Fibroblast of mammary gland (primary cell): Measurements from ENCODE around the gene GMDS.
"Not testable (repeated sequence)": the region's sequence is repeated elsewhere in the genome, so short reads cannot be mapped to it uniquely, and the experiment has no call there.

Source experiments
- DNase-seq: peaks from one replicate; pipeline ENCODE4 v3.0.0-alpha.2; 2010; ENCODE audit warnings: low read depth
- H3K4me3 ChIP-seq: 2 replicates; pipeline ENCODE4 v1.5.1; 2011; ENCODE audit warnings: low read depth, mild to moderate bottlenecking, low read length, moderate library complexity; ENCODE audit not compliant: control insufficient read depth
- TF ChIP-seq, protein P1 (sequence below): conservative IDR thresholded peaks from 2 replicates; pipeline ENCODE4 v1.5.1; 2011; ENCODE audit warnings: low read depth, low read length, inconsistent platforms; ENCODE audit not compliant: control insufficient read depth, insufficient read depth

The GMDS gene

DNA sequence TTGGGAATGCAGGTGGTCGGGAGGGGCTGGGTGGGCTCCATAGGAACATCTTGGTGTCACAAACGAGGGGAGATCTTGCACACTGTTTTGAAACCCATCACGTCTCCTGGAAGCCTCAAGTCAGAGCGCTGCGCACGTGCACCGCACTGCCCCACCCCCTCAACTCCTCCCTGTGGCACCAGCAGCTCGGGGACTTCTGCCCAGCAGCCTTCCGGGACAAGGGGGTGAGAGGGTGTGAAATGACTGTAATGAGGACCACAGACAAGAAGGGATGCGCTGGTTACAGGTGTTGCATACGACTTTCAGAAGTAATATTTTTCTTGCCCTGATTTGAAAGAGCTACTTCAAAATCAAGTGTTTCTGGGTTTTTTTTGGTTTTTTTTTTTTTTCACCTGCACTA is 575.4 kb downstream of the GMDS start:
- TF ChIP-seq, protein P1, sequence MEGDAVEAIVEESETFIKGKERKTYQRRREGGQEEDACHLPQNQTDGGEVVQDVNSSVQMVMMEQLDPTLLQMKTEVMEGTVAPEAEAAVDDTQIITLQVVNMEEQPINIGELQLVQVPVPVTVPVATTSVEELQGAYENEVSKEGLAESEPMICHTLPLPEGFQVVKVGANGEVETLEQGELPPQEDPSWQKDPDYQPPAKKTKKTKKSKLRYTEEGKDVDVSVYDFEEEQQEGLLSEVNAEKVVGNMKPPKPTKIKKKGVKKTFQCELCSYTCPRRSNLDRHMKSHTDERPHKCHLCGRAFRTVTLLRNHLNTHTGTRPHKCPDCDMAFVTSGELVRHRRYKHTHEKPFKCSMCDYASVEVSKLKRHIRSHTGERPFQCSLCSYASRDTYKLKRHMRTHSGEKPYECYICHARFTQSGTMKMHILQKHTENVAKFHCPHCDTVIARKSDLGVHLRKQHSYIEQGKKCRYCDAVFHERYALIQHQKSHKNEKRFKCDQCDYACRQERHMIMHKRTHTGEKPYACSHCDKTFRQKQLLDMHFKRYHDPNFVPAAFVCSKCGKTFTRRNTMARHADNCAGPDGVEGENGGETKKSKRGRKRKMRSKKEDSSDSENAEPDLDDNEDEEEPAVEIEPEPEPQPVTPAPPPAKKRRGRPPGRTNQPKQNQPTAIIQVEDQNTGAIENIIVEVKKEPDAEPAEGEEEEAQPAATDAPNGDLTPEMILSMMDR, result no peak
- DNase-seq, result no peak
- no peak overlapping the region for H3K4me3 ChIP-seq

DNA sequence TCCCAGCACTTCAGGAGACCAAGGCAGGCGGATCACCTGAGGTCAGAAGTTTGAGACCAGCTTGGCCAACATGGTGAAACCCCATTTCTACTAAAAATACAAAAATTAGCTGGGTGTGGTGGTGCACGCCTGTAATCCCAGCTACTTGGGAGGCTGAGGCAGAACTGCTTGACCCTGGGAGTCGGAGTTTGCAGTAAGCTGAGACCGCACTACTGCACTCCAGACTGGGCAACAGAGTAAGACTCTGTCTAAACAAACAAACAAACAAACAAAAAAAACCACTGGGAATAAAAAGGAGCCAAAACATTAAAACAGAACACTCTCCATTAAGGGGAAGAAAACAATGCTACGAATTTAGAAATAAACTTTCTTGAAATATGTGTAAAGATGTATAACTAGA is 576.9 kb downstream of the GMDS start:
- DNase-seq, H3K4me3 ChIP-seq: not testable (repeated sequence)

DNA sequence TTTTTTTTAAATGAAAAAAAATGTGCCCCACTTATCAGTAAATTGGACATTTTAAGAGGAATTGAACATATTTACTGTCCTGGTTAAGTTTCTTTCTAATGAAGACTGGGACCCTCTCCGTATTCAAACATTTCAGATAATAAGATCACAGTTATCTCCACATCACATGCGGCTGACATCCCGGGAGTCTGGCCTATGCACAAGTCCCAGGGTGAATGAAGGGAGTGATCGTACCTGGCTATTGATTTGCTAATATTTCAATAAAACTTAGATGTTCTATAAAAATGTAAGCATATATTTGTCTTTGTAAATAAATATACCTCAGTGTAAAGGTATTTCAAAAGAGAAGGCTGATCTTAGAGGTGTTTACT is 577.6 kb downstream of the GMDS start:
- no peak for DNase-seq
- H3K4me3 ChIP-seq, result no peak overlapping the region
- TF ChIP-seq, protein P1, result no peak

DNA sequence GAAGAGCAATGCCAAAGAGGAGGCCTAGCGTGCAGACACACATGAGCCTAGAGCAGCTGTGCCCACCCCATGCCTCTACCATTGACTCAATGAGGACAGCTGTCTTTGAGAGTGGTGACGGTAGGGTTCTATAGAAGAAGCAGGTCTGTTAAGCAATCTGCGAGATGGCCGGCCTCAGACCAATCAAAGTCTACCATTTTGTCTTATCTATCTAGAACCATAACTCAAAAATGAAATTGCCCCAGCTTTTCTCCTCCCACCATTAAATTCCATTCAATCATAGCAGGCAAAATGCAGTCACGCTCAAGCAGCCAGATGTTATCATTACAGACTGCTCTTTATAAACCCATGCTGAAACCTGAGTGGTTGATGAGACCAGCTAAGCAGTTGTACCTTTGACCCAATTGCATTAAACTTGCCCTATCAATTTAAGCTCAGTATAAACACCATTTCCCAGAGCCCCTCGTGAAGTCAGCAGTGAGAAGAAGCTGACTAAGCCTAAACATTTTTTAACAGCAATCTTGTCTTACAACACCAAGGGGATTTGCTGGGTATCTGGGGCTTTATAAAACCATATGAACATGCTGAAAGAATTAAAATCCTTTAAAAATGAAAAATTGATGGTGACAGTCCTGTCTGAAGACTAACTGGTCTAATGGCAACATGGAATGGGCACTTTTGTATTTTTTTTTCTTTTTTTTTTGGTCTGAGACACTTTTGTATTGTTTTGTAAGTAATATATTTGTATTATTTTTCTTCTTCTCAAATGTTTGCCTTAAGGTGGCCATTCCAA is 578.2 kb downstream of the GMDS start:
- no peak overlapping the region for H3K4me3 ChIP-seq
- peak; percentile 27 for DNase-seq
- TF ChIP-seq, protein P1, result no peak

DNA sequence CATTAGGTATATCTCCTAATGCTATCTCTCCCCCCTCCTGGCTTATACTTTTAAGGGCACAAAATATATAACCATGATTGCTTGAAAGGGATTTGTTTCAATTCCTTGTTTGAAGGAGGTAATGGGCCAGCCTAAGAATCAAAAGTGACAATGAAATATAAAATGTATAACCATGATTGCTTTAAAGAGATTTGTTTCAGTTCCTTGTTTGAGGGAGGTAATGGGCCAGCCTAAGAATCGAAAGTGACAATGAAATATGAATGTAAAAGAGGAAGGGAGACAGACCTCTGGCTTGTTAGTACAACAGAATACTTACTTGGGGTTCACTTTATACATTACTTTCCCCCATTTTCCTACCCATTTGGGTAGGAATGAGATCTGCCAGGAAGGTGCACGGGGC is 580.2 kb downstream of the GMDS start:
- H3K4me3 ChIP-seq, result no peak overlapping the region
- no peak for DNase-seq
- TF ChIP-seq, protein P1, result no peak

DNA sequence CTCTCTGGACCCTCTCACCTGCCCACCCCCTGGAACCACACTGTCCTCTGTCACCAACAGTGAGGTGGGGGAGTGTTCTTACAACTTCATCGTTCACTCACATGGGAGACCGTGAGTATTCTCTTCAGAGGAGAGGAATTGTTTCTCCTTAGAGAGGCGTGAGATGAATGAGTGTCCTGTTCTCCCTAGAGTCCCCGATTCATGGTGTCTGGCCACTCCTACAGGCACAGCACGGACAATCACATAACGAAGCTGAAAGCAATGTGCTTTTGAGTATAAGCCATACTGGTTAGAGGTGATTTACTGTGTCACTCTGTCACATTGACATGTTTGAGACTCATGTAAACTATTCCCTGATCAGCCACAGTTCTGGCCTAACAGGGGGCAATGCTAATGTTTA is 581.1 kb downstream of the GMDS start:
- TF ChIP-seq, protein P1, result no peak
- no peak for DNase-seq

DNA sequence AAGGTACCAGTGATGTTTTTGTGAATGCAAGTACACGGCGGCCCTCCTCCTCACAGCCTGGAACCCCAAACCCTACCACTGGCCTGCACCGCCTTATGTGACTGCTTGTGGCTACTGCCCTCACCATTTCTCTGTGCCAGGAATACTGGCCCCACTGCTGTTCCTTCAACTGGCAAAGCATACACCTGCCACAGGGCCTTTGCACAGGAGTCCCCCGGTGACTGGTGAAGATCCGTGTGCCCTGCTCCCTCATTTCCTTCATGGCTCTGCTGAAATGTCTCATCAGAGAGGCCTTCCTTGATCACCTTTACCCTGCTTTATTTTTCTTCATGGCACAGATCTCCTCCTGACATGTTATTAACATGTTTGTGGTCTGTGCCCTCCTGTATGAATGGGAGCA is 581.9 kb downstream of the GMDS start:
- no peak for DNase-seq
- TF ChIP-seq, protein P1, result no peak
- no peak overlapping the region for H3K4me3 ChIP-seq

More for the DNA sequence above, 581.1 kb downstream of the GMDS start:
- H3K4me3 ChIP-seq, result no peak overlapping the region
